AG20443 (cell line): ENCODE measurements around the gene ATP6V0E2.

Source experiments
- DNase-seq: peaks from one replicate; pipeline ENCODE4 v3.0.0; 2012; ENCODE audit warnings: low spot score, mixed read lengths

ATP6V0E2 gene

GRCh38 chr7:149838992-149839408 lies 34.8 kb upstream of the ATP6V0E2 start:
- DNase-seq, result peak; percentile 49

GRCh38 chr7:149839933-149840332 lies 33.8 kb upstream of the ATP6V0E2 start:
- DNase-seq, result no peak

- no peak for DNase-seq
These were observed 30.2 kb upstream of the ATP6V0E2 start for GRCh38 chr7:149843566-149843965.

GRCh38 chr7:149844445-149844844 lies 29.3 kb upstream of the ATP6V0E2 start:
- no peak for DNase-seq

DNA sequence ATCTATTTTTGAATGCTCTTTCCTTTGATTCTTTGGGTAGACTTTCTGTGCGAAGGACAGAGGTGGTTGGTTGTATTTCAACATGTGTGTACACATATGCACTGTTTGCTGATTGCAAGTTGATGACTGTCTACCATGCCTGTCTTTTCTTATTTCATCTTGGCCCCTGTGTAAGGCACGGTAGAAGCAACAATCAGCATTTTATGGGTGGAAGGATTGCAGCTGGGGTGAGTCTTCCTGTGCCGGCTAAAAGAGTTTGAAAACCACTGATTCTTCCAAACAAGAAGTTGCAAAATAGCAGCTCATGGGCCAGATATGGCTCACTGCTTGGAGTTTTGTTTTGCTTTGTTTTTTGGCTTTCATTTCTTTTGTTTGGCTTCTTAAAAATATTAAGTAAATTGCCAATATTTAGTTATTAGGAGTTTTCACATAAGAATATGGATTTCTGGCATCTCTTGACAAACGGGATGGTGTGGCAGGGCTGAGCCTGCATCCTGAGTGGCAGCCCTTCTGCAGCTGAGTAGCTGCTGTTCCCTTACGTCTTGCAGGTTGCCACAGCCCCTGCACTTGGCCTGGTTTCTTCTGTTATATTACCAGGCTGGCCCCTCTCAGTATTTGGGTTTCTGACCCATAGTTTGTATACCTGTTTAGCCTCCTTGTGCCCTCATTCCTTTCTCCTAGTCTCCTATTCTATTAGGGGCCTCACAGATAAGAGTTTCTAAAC lies 28.4 kb upstream of the ATP6V0E2 start:
- DNase-seq, result no peak

DNA sequence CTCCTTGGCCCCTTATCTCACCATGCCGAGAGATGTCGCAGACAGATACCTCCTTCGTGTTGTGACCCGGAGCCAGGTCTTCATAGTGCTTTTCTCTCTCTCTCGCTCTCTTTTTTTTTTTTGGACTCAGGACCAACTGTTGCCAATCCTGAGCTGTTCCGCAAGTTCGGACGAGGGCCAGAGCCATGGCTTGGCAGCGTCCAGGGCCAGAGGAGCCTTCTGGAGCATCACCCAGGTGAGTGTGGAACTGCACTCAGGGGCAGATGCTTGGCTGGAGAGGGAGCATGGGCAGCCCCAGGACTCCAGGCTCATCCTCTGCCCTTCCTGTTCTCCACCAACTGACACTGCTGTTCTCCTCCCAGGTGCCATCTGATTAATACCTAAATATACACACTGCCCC lies 27.7 kb upstream of the ATP6V0E2 start:
- no peak for DNase-seq

- DNase-seq, result no peak
These were observed 27.2 kb upstream of the ATP6V0E2 start for GRCh38 chr7:149846436-149847046.

- DNase-seq, result no peak
These were observed 24.6 kb upstream of the ATP6V0E2 start for GRCh38 chr7:149849174-149849573.

GRCh38 chr7:149850007-149850594 lies 23.7 kb upstream of the ATP6V0E2 start:
- no peak for DNase-seq

DNA sequence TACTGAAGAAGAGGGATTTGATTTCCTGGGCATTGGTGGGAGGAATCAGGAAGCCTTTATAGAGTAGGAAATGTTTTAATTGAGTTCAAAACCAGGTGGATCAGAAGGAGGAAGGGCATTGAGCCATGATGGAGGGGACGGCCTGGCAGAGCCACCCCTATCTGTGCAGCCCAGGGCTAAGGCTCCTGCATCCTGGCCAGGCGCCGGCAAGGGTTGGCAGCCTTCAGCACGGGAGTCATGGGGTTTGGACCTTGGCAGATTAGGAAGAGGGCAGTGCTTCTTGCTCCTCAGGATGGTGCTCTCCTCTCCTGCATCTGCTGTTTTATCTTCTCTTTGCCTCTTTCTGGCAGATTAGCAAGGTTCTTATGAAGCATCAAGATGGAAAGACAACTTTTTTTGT lies 23.1 kb upstream of the ATP6V0E2 start:
- DNase-seq, result no peak

GRCh38 chr7:149851449-149851848 lies 22.3 kb upstream of the ATP6V0E2 start:
- no peak for DNase-seq

GRCh38 chr7:149853157-149853556 lies 20.6 kb upstream of the ATP6V0E2 start:
- peak; percentile 42 for DNase-seq

DNA sequence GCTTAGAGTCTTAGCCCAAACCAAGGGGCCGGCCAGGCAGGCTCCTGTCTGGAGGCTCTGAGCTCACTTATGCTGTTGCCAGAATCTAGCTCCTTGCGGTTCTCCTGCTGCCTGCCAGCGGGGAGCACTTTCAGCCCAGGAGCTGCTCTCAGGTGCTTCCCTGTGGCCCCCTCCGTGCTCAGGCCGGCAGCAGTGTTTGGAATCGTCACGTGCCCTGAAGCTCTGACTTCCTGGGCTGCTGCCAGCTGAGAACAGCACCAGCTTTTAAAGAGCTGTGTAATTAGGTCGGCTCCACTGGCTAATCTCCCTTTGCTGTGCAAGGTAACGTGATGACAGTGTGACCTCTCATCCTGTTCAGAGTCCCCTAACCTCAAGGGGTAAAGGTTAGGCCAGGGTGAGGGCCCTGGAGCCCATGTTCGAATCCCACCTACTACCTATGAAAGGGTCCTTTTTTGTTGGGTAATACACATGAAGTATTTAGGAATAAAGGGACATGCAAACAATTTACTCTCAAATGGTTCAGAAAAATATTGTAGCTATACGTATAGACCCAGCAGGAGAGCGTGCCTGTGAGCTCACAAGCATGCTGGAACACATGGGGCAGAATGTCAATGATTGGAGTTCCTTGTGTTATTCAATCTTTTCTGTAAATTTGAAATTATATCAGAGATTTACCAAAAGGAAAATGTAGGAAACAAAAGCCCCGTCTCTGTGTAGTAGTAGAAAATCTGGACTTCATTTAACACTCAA lies 19.0 kb upstream of the ATP6V0E2 start:
- DNase-seq, result peak; percentile 49

DNA sequence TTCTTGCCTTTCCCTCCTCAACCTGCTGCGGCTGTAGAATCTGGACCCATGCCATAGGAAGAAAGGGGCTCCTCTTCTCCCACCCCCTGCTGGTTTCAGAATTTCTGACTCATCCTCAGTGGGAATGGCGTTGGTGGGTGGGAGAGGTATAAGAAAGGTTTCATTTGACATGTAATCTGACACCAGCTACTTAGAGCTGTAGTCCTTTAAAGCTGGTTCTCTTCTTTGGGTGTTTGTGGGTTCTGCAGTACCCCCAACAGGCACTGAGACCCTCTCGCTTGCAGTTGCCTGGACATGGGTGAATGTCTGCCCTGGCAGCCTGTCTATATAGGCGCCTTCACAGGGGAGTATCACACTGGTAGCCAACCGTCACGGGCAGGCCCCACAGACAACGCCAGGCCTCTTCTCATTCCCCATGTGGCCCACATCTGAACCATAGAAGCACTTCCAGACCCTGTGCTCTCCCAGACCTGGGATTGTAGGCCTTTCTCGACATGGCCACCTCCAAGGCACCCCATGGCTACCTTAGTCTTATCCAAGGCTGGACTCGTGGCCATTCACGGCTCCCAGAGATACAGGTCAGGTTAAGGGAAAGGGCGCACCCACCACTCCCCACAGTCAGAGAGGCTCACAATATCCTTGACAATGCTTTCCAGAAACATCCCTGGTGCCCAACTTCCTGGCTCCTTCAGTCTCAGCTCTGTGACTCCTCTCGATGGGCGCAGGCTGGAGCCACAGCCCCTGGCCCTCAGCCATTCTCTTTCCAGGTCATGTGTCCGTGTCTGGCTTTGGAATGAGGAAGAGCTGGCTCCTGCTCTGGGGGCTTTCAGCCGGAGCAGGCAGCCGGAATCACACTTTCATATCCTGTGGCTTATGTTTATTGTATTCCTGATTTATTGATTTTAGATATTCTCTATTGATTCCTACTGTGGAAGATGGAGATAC lies 18.1 kb upstream of the ATP6V0E2 start:
- no peak for DNase-seq

GRCh38 chr7:149856583-149856982 lies 17.2 kb upstream of the ATP6V0E2 start:
- DNase-seq, result no peak

DNA sequence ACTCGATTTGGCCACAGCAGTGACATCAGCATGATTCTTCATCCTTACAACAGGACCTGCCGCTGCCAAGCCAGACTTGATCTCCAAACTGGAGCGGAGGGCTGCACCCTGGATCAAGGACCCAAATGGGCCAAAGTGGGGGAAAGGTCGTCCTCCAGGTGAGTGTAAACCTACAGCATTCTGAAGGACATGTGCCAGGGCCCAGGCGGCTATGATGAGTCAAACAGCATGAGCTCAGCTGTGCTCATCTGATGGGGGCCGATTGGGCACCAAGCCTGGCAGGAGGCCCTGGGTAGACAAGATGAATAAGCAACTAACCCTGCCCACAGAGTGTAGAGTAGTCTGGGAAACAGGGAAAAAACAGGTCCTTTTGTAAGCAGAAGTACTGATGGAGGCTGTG lies 14.4 kb upstream of the ATP6V0E2 start:
- no peak for DNase-seq

DNA sequence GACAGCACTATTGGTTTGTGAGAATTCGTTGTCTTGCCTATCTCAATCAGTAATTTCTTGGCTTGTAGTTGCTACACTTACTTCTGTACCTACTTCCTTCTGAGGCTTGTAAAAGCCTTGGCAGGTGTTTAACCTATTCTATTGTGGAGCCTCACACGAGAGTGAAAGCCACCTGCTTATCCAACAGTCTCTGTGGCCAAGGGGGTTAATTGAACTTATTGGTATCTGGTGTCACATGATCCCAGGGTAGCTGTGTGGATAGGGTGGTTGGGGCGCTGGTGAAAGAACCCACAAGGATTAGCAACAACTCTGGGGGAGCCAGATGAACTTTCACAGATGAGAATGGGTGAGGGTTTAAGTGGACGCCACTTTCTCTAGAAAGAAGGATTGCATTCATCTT lies 13.9 kb upstream of the ATP6V0E2 start:
- no peak for DNase-seq

DNA sequence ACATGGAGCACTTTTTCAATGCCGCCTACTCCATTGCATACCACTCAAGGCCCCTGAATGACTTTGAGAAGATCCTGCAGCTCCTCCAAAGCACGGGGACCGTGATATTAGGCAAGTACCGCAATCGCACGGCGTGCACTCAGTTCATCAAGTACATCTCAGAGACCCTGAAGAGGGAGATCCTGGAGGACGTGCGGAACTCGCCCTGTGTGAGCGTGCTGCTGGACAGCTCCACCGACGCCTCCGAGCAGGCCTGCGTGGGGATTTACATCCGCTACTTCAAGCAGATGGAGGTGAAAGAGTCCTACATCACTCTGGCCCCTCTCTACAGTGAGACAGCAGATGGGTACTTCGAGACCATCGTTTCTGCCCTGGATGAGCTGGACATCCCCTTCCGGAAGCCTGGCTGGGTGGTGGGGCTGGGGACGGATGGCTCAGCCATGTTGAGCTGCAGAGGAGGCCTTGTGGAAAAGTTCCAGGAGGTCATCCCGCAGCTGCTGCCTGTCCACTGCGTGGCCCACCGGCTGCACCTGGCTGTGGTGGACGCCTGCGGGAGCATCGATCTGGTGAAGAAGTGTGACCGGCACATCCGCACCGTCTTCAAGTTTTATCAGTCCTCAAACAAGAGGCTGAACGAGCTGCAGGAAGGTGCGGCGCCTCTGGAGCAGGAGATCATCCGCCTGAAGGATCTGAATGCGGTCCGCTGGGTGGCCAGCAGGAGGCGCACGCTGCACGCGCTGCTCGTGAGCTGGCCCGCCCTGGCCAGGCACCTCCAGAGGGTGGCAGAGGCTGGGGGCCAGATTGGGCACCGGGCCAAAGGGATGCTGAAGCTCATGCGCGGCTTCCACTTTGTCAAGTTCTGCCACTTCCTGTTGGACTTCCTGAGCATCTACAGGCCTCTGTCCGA lies 12.7 kb upstream of the ATP6V0E2 start:
- DNase-seq, result no peak

GRCh38 chr7:149861728-149862045 lies 12.1 kb upstream of the ATP6V0E2 start:
- DNase-seq, result no peak

DNA sequence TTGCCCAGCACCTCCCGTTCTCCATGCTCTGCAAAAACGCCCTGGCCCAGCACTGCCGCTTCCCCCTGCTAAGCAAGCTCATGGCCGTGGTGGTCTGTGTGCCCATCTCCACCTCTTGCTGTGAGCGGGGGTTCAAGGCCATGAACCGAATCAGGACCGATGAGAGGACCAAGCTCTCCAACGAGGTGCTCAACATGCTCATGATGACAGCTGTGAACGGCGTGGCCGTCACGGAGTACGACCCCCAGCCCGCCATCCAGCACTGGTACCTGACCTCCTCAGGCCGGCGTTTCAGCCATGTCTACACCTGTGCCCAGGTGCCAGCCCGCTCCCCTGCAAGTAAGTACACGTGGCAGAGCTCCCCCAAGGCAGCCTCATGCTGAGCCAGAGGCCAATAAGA lies 11.6 kb upstream of the ATP6V0E2 start:
- DNase-seq, result no peak

DNA sequence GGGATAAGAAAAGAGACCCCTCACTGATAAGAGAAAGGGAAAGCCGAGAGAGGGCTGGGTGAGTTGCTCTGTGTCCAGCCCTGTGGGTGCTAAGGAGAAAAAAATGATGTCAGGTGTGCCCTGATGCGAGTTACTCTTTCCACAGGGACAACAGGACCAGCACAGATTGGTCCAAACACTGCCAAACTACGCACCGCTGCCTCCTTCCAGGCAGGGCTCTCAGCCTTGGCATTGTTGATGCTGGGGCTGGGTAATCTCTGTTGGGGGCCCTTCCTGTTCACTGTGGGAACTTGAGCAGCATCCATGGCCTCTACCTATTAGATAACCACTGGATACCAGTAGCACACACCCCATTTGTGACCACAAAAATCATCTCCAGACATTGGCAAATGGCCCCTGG lies 10.3 kb upstream of the ATP6V0E2 start:
- no peak for DNase-seq
